ENCODE data around the gene KRTAP22-2. TPM values are rescaled to one million over a fixed set of nuclear protein-coding genes. Genes with fewer than 3 reads are reported as not detected.

The KRTAP22-2 gene
- total and polyA plus RNA-seq, 2 donors (not counting 3 experiments of a cell fraction or from before 2014, with no cell fraction given) = not detected

DNA sequence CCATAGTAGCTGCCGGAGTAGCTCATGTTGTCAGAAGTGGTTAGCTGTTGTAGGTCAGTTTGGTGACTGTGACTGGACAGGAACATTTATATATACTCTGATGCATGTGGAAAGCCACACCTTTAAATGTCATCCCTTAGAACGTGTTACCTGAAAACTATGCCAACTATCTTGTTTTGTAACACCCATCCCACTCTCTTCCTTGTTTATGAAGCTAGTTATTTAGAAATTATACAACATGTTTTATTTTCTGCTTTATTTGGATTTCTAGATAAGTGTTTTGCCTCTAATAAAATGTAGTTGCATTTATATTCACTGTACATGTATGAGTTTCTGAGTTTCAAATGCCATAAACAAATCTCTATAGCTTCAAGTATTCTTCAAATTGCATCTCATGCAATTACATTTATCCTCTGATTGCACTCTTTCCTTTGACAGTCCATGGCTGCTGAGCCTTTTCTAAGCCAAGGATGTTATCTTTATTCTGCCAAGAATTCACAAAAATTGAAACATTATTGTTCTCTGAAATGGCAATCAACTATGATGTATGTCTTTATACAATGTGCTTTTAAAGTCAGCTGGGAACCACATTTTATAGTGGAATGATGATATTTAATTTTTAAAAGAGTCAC lies 28.8 kb downstream of the KRTAP22-2 start, which contains the start of gene KRTAP19-7:
Gene KRTAP19-7 (minus strand): TSS at position 51 of the 632 bp plus-strand sequence. CDS start 25 bp downstream, at position 26.
- H3K9me1 ChIP-seq (replicated peaks; ENCODE audit: control insufficient read depth, extremely low read depth, insufficient read depth, low read length) = no peaks in the 10 kb centered on the region
- CTCF ChIA-PET = no interaction called here
- H3K9me3 ChIP-seq (replicated peaks; ENCODE audit: control insufficient read depth, insufficient read depth, low read length) = peaks cover 4% of the 10 kb centered on the region
- no peaks in the 10 kb centered on the region for H4K20me1 ChIP-seq (replicated peaks; ENCODE audit: control insufficient read depth, extremely low read depth, insufficient read depth, low read length)
- no peak for FAIRE-seq
- no peak within 1 kb of the TSS for H3K27ac ChIP-seq (ENCODE audit: insufficient read depth, low read depth, low read length)
- H3K79me2 ChIP-seq (ENCODE audit: control insufficient read depth, insufficient read depth, low read length) = no peaks in the 10 kb centered on the region
- no peak within 1 kb of the TSS for H2AFZ ChIP-seq (ENCODE audit: low read depth, low read length)
- no peaks in the 10 kb centered on the region for H3K4me1 ChIP-seq (ENCODE audit: control insufficient read depth, extremely low read depth, insufficient read depth, low read length)
- intact Hi-C loops (cut with micrococcal nuclease) (no loop called here), dilution Hi-C loops (cut with MboI; ENCODE audit: extremely low pct_ligation_motif_present, low sequenced_read_pairs) (no loop called here)
- POLR2A ChIA-PET = no interaction called here
- no peak within 1 kb of the TSS for H3K9ac ChIP-seq (replicated peaks; ENCODE audit: extremely low read depth, insufficient read depth, low read length)
- H3K36me3 ChIP-seq (ENCODE audit: control insufficient read depth in 2 of 2, extremely low read depth in 1 of 2, insufficient read depth in 2 of 2, low read length in 2 of 2) = no peaks in the 10 kb centered on the region
- H3K4me3 ChIP-seq (replicated peaks in 1 of 3; ENCODE audit: insufficient read depth in 1 of 3, low read depth in 1 of 3, low read length in 3 of 3) = no peak within 1 kb of the TSS
- H3K27me3 ChIP-seq (ENCODE audit: control insufficient read depth in 2 of 2, insufficient read depth in 2 of 2, low read length in 2 of 2) = no peaks in the 10 kb centered on the region
- no TSS peak for BruUV-seq (replicated peaks)
- H3K4me2 ChIP-seq (ENCODE audit: insufficient read depth, low read length) = no peak within 1 kb of the TSS
- DNase-seq (ENCODE audit: low read depth, low spot score) = no peak
- TF ChIP-seq FOS (IDR thresholded peaks at IDR 0.05; ENCODE audit: borderline replicate concordance, insufficient read depth, low read length) = no peak
- no peak for TF ChIP-seq POLR2AphosphoS5 (IDR thresholded peaks at IDR 0.05; ENCODE audit: insufficient read depth, low read depth, low read length)
- no peak for TF ChIP-seq GATA2 (IDR thresholded peaks at IDR 0.05; ENCODE audit: insufficient read depth, insufficient read length, low read depth, low read length)
- no peak for TF ChIP-seq JUN (IDR thresholded peaks at IDR 0.05; ENCODE audit: borderline replicate concordance, insufficient read depth, insufficient read length, low read depth)
- TF ChIP-seq MYC (IDR thresholded peaks at IDR 0.05; ENCODE audit: low read depth, low read length) = no peak
- TF ChIP-seq EZH2 (IDR thresholded peaks at IDR 0.05; ENCODE audit: borderline replicate concordance, low read depth, low read length, severe bottlenecking) = no peak
- no peak for TF ChIP-seq MAX (IDR thresholded peaks at IDR 0.05; ENCODE audit: insufficient read depth, insufficient read length)
- no peak for TF ChIP-seq POLR2A (IDR thresholded peaks at IDR 0.05; ENCODE audit: low read depth, low read length)

GRCh38 chr21:30555095-30555494 lies 35.1 kb downstream of the KRTAP22-2 start:
- Histone ChIP-seq H2AFZ (ENCODE audit: low read depth, low read length) (no peak overlapping the region), H3K27me3 (ENCODE audit: control insufficient read depth in 2 of 2, insufficient read depth in 2 of 2, low read length in 2 of 2) (no peaks in the 10 kb centered on the region), H3K4me1 (ENCODE audit: control insufficient read depth, extremely low read depth, insufficient read depth, low read length) (no peaks in the 10 kb centered on the region), H3K27ac (ENCODE audit: insufficient read depth, low read depth, low read length) (no peak overlapping the region), H3K9me1 (replicated peaks; ENCODE audit: control insufficient read depth, extremely low read depth, insufficient read depth, low read length) (no peaks in the 10 kb centered on the region), H3K36me3 (ENCODE audit: control insufficient read depth in 2 of 2, extremely low read depth in 1 of 2, insufficient read depth in 2 of 2, low read length in 2 of 2) (no peaks in the 10 kb centered on the region), H3K4me2 (ENCODE audit: insufficient read depth, low read length) (no peak overlapping the region), H3K9me3 (replicated peaks; ENCODE audit: control insufficient read depth, insufficient read depth, low read length) (peaks cover 2% of the 10 kb centered on the region), H3K4me3 (replicated peaks in 1 of 3; ENCODE audit: insufficient read depth in 1 of 3, low read depth in 1 of 3, low read length in 3 of 3) (no peak overlapping the region), H3K9ac (replicated peaks; ENCODE audit: extremely low read depth, insufficient read depth, low read length) (no peak overlapping the region), H3K79me2 (ENCODE audit: control insufficient read depth, insufficient read depth, low read length) (no peaks in the 10 kb centered on the region), H4K20me1 (replicated peaks; ENCODE audit: control insufficient read depth, extremely low read depth, insufficient read depth, low read length) (no peaks in the 10 kb centered on the region)
- TF ChIP-seq MAX (IDR thresholded peaks at IDR 0.05; ENCODE audit: insufficient read depth, insufficient read length) (no peak), POLR2A (IDR thresholded peaks at IDR 0.05; ENCODE audit: low read depth, low read length) (no peak), JUN (IDR thresholded peaks at IDR 0.05; ENCODE audit: borderline replicate concordance, insufficient read depth, insufficient read length, low read depth) (no peak), MYC (IDR thresholded peaks at IDR 0.05; ENCODE audit: low read depth, low read length) (no peak), GATA2 (IDR thresholded peaks at IDR 0.05; ENCODE audit: insufficient read depth, insufficient read length, low read depth, low read length) (no peak)
- dilution Hi-C loops (cut with MboI; ENCODE audit: extremely low pct_ligation_motif_present, low sequenced_read_pairs) (no loop called here), intact Hi-C loops (cut with micrococcal nuclease) (no loop called here)
- POLR2A ChIA-PET = no interaction called here
- BruUV-seq (replicated peaks) = no TSS peak
- FAIRE-seq (no peak), DNase-seq (ENCODE audit: low read depth, low spot score) (no peak)
- CTCF ChIA-PET = no interaction called here
